HPDE6-E6E7 (cell line): ENCODE results near the gene GUCD1.

Experiments
- DNase-seq: peaks from one replicate; pipeline ENCODE4 v3.0.0; 2011; ENCODE audit warnings: missing footprints; ENCODE audit errors: extremely low spot score

GUCD1 gene

GRCh38 chr22:24503843-24504338 lies 51.0 kb downstream of the GUCD1 start:
- DNase-seq = no peak

- peak; percentile 60 for DNase-seq
Observed at GRCh38 chr22:24503137-24503842, 51.6 kb downstream of the GUCD1 start.

GRCh38 chr22:24502541-24502940 lies 52.4 kb downstream of the GUCD1 start:
- DNase-seq = no peak

- no peak for DNase-seq
Observed at GRCh38 chr22:24502034-24502433, 52.9 kb downstream of the GUCD1 start.

GRCh38 chr22:24501301-24502005 lies 53.5 kb downstream of the GUCD1 start:
- no peak for DNase-seq

- DNase-seq = no peak
Observed at GRCh38 chr22:24500277-24500820, 54.6 kb downstream of the GUCD1 start.

GRCh38 chr22:24499706-24500276 lies 55.1 kb downstream of the GUCD1 start:
- no peak for DNase-seq

- no peak for DNase-seq
Observed at GRCh38 chr22:24498824-24499223, 56.1 kb downstream of the GUCD1 start.

GRCh38 chr22:24497841-24498258 lies 57.1 kb downstream of the GUCD1 start:
- DNase-seq = no peak

GRCh38 chr22:24496661-24497060 lies 58.3 kb downstream of the GUCD1 start:
- DNase-seq = no peak

GRCh38 chr22:24496234-24496633 lies 58.7 kb downstream of the GUCD1 start:
- no peak for DNase-seq

- no peak for DNase-seq
Observed at GRCh38 chr22:24495365-24495675, 59.6 kb downstream of the GUCD1 start.

GRCh38 chr22:24494528-24495364 lies 60.2 kb downstream of the GUCD1 start, which contains the start of gene UPB1:
UPB1 (plus strand) TSS chr22:24495332; CDS start chr22:24495404, 72 bp downstream.
- no peak for DNase-seq

GRCh38 chr22:24494167-24494527 lies 60.8 kb downstream of the GUCD1 start:
- no peak for DNase-seq

GRCh38 chr22:24492391-24492790 lies 62.5 kb downstream of the GUCD1 start:
- DNase-seq = no peak
